ENCODE measurements around the gene FGD6. TPM values are rescaled to one million over a fixed set of nuclear protein-coding genes. Genes with fewer than 3 reads are reported as not detected.

The FGD6 gene
- total and polyA plus RNA-seq, 2 experiments from 2014 or later, result 12.9 to 32.4 TPM

DNA sequence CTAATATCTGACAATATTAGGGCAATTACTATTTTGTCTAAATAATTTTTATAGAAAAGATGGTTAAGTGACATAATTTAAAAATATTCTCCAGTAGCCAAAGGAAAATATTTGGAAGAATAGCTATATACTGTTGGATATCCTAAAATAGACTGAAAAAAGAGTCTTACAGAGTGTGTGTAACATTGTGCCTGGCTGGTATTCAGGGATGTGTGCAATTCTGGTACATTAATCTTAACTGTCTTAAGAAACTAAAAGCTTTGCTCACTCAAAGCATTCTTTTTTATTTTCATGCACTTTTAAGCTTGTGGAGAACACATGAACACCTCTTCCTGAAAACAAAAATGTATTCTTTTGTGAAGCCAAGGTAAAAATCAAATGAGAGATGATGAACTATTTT, 133.8 kb downstream of the FGD6 start:
- Histone ChIP-seq H4K20me1 (replicated peaks; ENCODE audit: insufficient read depth) (peaks cover 3% of the 10 kb centered on the region; the same call in 1 of the 2 replicates), H3F3A (replicated peaks; ENCODE audit: low read depth) (no peaks in the 10 kb centered on the region), H3K27me3 (ENCODE audit: insufficient read depth) (no peaks in the 10 kb centered on the region), H3K79me2 (replicated peaks; ENCODE audit: insufficient read depth) (no peaks in the 10 kb centered on the region), H3K36me3 (ENCODE audit: insufficient read depth) (0 out of 2 replicates have a peak, but pooled peaks cover 7% of the 10 kb centered on the region), H3K9me2 (ENCODE audit: insufficient read depth) (no peaks in the 10 kb centered on the region), H3K4me3 (no peak overlapping the region), H3K4me1 (ENCODE audit: insufficient read depth) (no peaks in the 10 kb centered on the region), H2AFZ (no peak overlapping the region), H3K27ac (ENCODE audit: low read depth) (no peak overlapping the region), H3K4me2 (no peak overlapping the region)
- H3K27me3 Mint-ChIP-seq (ENCODE audit: insufficient read depth, low read depth, poor library complexity), result no peaks in the 10 kb centered on the region
- H3K4me1 Mint-ChIP-seq, result no peaks in the 10 kb centered on the region
- H3K9me3 Mint-ChIP-seq, result no peaks in the 10 kb centered on the region
- TF ChIP-seq NANOG (IDR thresholded peaks at IDR 0.05; ENCODE audit: borderline replicate concordance), result no peak
- TF ChIP-seq STAT1 (IDR thresholded peaks at IDR 0.05; ENCODE audit: unreplicated experiment), result no peak
- TF ChIP-seq, protein P1, sequence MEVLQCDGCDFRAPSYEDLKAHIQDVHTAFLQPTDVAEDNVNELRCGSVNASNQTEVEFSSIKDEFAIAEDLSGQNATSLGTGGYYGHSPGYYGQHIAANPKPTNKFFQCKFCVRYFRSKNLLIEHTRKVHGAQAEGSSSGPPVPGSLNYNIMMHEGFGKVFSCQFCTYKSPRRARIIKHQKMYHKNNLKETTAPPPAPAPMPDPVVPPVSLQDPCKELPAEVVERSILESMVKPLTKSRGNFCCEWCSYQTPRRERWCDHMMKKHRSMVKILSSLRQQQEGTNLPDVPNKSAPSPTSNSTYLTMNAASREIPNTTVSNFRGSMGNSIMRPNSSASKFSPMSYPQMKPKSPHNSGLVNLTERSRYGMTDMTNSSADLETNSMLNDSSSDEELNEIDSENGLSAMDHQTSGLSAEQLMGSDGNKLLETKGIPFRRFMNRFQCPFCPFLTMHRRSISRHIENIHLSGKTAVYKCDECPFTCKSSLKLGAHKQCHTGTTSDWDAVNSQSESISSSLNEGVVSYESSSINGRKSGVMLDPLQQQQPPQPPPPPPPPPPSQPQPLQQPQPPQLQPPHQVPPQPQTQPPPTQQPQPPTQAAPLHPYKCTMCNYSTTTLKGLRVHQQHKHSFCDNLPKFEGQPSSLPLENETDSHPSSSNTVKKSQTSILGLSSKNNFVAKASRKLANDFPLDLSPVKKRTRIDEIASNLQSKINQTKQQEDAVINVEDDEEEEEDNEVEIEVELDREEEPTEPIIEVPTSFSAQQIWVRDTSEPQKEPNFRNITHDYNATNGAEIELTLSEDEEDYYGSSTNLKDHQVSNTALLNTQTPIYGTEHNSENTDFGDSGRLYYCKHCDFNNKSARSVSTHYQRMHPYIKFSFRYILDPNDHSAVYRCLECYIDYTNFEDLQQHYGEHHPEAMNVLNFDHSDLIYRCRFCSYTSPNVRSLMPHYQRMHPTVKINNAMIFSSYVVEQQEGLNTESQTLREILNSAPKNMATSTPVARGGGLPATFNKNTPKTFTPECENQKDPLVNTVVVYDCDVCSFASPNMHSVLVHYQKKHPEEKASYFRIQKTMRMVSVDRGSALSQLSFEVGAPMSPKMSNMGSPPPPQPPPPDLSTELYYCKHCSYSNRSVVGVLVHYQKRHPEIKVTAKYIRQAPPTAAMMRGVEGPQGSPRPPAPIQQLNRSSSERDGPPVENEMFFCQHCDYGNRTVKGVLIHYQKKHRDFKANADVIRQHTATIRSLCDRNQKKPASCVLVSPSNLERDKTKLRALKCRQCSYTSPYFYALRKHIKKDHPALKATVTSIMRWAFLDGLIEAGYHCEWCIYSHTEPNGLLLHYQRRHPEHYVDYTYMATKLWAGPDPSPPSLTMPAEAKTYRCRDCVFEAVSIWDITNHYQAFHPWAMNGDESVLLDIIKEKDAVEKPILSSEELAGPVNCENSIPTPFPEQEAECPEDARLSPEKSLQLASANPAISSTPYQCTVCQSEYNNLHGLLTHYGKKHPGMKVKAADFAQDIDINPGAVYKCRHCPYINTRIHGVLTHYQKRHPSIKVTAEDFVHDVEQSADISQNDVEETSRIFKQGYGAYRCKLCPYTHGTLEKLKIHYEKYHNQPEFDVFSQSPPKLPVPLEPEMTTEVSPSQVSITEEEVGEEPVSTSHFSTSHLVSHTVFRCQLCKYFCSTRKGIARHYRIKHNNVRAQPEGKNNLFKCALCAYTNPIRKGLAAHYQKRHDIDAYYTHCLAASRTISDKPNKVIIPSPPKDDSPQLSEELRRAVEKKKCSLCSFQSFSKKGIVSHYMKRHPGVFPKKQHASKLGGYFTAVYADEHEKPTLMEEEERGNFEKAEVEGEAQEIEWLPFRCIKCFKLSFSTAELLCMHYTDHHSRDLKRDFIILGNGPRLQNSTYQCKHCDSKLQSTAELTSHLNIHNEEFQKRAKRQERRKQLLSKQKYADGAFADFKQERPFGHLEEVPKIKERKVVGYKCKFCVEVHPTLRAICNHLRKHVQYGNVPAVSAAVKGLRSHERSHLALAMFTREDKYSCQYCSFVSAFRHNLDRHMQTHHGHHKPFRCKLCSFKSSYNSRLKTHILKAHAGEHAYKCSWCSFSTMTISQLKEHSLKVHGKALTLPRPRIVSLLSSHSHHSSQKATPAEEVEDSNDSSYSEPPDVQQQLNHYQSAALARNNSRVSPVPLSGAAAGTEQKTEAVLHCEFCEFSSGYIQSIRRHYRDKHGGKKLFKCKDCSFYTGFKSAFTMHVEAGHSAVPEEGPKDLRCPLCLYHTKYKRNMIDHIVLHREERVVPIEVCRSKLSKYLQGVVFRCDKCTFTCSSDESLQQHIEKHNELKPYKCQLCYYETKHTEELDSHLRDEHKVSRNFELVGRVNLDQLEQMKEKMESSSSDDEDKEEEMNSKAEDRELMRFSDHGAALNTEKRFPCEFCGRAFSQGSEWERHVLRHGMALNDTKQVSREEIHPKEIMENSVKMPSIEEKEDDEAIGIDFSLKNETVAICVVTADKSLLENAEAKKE (CRISPR knock-in tag; IDR thresholded peaks at IDR 0.05), result no peak
- TF ChIP-seq POLR2AphosphoS5 (IDR thresholded peaks at IDR 0.05; ENCODE audit: low read depth), result no peak
- no peak for TF ChIP-seq JUNB (IDR thresholded peaks at IDR 0.05; ENCODE audit: unreplicated experiment)
- TF ChIP-seq EZH2phosphoT487 (IDR thresholded peaks at IDR 0.05; ENCODE audit: unreplicated experiment), result no peak
- TF ChIP-seq, protein P2, sequence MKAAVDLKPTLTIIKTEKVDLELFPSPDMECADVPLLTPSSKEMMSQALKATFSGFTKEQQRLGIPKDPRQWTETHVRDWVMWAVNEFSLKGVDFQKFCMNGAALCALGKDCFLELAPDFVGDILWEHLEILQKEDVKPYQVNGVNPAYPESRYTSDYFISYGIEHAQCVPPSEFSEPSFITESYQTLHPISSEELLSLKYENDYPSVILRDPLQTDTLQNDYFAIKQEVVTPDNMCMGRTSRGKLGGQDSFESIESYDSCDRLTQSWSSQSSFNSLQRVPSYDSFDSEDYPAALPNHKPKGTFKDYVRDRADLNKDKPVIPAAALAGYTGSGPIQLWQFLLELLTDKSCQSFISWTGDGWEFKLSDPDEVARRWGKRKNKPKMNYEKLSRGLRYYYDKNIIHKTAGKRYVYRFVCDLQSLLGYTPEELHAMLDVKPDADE (IDR thresholded peaks at IDR 0.05), result no peak
- TF ChIP-seq ZNF114 (CRISPR knock-in tag; IDR thresholded peaks at IDR 0.05), result no peak
- TF ChIP-seq, protein P3, sequence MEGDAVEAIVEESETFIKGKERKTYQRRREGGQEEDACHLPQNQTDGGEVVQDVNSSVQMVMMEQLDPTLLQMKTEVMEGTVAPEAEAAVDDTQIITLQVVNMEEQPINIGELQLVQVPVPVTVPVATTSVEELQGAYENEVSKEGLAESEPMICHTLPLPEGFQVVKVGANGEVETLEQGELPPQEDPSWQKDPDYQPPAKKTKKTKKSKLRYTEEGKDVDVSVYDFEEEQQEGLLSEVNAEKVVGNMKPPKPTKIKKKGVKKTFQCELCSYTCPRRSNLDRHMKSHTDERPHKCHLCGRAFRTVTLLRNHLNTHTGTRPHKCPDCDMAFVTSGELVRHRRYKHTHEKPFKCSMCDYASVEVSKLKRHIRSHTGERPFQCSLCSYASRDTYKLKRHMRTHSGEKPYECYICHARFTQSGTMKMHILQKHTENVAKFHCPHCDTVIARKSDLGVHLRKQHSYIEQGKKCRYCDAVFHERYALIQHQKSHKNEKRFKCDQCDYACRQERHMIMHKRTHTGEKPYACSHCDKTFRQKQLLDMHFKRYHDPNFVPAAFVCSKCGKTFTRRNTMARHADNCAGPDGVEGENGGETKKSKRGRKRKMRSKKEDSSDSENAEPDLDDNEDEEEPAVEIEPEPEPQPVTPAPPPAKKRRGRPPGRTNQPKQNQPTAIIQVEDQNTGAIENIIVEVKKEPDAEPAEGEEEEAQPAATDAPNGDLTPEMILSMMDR (conservative IDR thresholded peaks at IDR 0.05; ENCODE audit: low read depth in 2 of 2), result no peak
- no peak for TF ChIP-seq EZH2 (IDR thresholded peaks at IDR 0.05; ENCODE audit: low read depth, unreplicated experiment)
- no peak for TF ChIP-seq ZNF331 (CRISPR knock-in tag; IDR thresholded peaks at IDR 0.05; ENCODE audit: low read depth)
- TF ChIP-seq, protein P4, sequence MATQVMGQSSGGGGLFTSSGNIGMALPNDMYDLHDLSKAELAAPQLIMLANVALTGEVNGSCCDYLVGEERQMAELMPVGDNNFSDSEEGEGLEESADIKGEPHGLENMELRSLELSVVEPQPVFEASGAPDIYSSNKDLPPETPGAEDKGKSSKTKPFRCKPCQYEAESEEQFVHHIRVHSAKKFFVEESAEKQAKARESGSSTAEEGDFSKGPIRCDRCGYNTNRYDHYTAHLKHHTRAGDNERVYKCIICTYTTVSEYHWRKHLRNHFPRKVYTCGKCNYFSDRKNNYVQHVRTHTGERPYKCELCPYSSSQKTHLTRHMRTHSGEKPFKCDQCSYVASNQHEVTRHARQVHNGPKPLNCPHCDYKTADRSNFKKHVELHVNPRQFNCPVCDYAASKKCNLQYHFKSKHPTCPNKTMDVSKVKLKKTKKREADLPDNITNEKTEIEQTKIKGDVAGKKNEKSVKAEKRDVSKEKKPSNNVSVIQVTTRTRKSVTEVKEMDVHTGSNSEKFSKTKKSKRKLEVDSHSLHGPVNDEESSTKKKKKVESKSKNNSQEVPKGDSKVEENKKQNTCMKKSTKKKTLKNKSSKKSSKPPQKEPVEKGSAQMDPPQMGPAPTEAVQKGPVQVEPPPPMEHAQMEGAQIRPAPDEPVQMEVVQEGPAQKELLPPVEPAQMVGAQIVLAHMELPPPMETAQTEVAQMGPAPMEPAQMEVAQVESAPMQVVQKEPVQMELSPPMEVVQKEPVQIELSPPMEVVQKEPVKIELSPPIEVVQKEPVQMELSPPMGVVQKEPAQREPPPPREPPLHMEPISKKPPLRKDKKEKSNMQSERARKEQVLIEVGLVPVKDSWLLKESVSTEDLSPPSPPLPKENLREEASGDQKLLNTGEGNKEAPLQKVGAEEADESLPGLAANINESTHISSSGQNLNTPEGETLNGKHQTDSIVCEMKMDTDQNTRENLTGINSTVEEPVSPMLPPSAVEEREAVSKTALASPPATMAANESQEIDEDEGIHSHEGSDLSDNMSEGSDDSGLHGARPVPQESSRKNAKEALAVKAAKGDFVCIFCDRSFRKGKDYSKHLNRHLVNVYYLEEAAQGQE (IDR thresholded peaks at IDR 0.05; ENCODE audit: unreplicated experiment), result no peak
- no peak for TF ChIP-seq CREB1 (CRISPR knock-in tag; IDR thresholded peaks at IDR 0.05; ENCODE audit: low read depth)
- no peak for DNase-seq (ENCODE audit: low spot score)
- no peak overlapping the region for H3K4me3 Mint-ChIP-seq
- peaks cover 18% of the 10 kb centered on the region; the same call in 2 of the 3 replicates for H3K36me3 Mint-ChIP-seq (ENCODE audit: low read depth)
- no peak overlapping the region for H3K27ac Mint-ChIP-seq
- ATAC-seq, result no peak
